ENCODE results near the gene RB1.

DNA sequence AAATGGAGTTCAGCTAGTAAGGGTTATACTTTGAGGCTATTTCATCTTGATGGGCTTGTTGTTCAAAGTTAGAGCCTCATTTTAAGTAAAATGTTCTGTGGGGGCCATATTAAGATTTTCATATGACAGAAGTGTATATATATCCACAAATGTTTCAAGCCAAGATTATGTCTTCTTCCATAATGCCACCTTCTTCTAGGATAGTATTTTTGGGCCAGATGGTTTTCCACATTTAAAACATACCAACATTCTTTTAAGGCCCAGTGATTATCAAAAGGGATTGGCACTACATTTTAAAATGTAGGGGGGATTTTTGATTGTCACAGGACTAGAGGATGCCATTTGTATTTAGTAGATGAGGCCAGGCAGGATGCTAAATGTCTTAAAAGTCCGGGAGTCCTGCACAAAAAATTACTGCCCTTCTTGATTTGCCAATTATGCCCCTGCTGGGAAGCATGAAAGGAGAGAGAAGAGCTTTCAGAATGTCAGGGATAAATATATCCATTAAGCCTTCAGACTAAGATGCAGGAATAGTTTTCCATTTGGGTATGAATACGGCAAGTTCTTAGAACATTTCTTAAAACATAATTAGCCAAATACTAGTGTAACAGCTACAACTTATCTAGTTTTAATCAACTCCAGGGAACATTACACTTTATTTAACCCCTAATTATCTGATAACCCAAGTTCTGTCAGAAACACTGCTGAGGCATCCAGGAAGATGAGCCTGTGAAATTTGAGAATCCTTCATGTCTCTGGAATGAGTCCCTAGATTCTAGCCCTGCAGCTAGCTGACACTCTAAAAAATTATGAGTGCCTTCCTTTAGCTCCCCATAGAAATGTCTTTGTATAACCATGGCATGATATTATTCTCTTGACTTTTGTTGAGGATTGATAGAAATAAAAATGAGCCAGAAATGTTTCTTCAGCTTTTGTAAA, 36.6 kb upstream of the RB1 start:
- TF ChIP-seq POLR2AphosphoS5 (IDR thresholded peaks at IDR 0.05; ENCODE audit: low read depth, low read length) (no peak), SIN3A (IDR thresholded peaks at IDR 0.05; ENCODE audit: borderline replicate concordance, insufficient read depth, low read length) (no peak), TAF1 (IDR thresholded peaks at IDR 0.05; ENCODE audit: borderline replicate concordance, insufficient read depth, low read length) (no peak), FOXP2 (optimal IDR thresholded peaks at IDR 0.05; ENCODE audit: borderline replicate concordance, extremely low read depth, extremely low read length, insufficient read depth) (no peak)
- TF ChIP-seq, protein P1, sequence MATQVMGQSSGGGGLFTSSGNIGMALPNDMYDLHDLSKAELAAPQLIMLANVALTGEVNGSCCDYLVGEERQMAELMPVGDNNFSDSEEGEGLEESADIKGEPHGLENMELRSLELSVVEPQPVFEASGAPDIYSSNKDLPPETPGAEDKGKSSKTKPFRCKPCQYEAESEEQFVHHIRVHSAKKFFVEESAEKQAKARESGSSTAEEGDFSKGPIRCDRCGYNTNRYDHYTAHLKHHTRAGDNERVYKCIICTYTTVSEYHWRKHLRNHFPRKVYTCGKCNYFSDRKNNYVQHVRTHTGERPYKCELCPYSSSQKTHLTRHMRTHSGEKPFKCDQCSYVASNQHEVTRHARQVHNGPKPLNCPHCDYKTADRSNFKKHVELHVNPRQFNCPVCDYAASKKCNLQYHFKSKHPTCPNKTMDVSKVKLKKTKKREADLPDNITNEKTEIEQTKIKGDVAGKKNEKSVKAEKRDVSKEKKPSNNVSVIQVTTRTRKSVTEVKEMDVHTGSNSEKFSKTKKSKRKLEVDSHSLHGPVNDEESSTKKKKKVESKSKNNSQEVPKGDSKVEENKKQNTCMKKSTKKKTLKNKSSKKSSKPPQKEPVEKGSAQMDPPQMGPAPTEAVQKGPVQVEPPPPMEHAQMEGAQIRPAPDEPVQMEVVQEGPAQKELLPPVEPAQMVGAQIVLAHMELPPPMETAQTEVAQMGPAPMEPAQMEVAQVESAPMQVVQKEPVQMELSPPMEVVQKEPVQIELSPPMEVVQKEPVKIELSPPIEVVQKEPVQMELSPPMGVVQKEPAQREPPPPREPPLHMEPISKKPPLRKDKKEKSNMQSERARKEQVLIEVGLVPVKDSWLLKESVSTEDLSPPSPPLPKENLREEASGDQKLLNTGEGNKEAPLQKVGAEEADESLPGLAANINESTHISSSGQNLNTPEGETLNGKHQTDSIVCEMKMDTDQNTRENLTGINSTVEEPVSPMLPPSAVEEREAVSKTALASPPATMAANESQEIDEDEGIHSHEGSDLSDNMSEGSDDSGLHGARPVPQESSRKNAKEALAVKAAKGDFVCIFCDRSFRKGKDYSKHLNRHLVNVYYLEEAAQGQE (IDR thresholded peaks at IDR 0.05; ENCODE audit: insufficient read depth in 1 of 2, low read depth in 2 of 2, low read length in 2 of 2), result no peak

Measured in PFSK-1 (cell line).